Hepatocyte (in vitro differentiated cells): ENCODE measurements around the gene CRY2. TPM values are rescaled to one million over a fixed set of nuclear protein-coding genes. Genes with fewer than 3 reads are reported as not detected.
"Not testable (repeated sequence)": the region's sequence is repeated elsewhere in the genome, so short reads cannot be mapped to it uniquely, and the experiment has no call there.

Experiments
- DNase-seq: peaks from one replicate; pipeline ENCODE4 v3.0.0-alpha.2; 2016; ENCODE audit warnings: low spot score
- H2AFZ ChIP-seq: fragments of 200-600 bp; sonication (generic); 2 replicates; pipeline ENCODE4 v1.6.0; 2016; ENCODE audit warnings: antibody characterized with exemption, mild to moderate bottlenecking
- H3K27ac ChIP-seq: fragments of 200-600 bp; sonication (generic); 2 replicates; pipeline ENCODE4 v1.5.1; 2016; ENCODE audit warnings: mild to moderate bottlenecking
- H3K27me3 ChIP-seq: fragments of 200-600 bp; sonication (generic); 2 replicates; pipeline ENCODE4 v1.6.1; 2016
- H3K36me3 ChIP-seq: fragments of 200-600 bp; sonication (generic); replicated peaks from 2 replicates; pipeline ENCODE4 v1.5.1; 2016; ENCODE audit warnings: low read depth; ENCODE audit not compliant: insufficient read depth
- H3K4me1 ChIP-seq: fragments of 200-600 bp; sonication (generic); 2 replicates; pipeline ENCODE4 v1.5.1; 2016; ENCODE audit warnings: mild to moderate bottlenecking, moderate library complexity; ENCODE audit not compliant: insufficient read depth
- H3K4me2 ChIP-seq: fragments of 200-600 bp; sonication (generic); 2 replicates; pipeline ENCODE4 v1.6.0; 2016
- H3K4me3 ChIP-seq: fragments of 200-600 bp; sonication (generic); 2 replicates; pipeline ENCODE4 v1.5.1; 2016; ENCODE audit warnings: mild to moderate bottlenecking
- H3K79me2 ChIP-seq: fragments of 200-600 bp; sonication (generic); 2 replicates; pipeline ENCODE4 v1.6.0; 2017; ENCODE audit warnings: mild to moderate bottlenecking
- H3K9me2 ChIP-seq: fragments of 200-600 bp; sonication (generic); replicated peaks from 2 replicates; pipeline ENCODE4 v1.6.0; 2017; ENCODE audit warnings: mild to moderate bottlenecking; ENCODE audit not compliant: insufficient read depth
- H3K9me3 ChIP-seq: fragments of 200-600 bp; sonication (generic); 2 replicates; pipeline ENCODE4 v1.5.1; 2016; ENCODE audit warnings: low read depth, mild to moderate bottlenecking
- H4K20me1 ChIP-seq: fragments of 200-600 bp; sonication (generic); 2 replicates; pipeline ENCODE4 v1.6.0; 2016; ENCODE audit warnings: mild to moderate bottlenecking; ENCODE audit not compliant: insufficient read depth, poor library complexity, severe bottlenecking
- EZH2 ChIP-seq: fragments of 200-600 bp; sonication (generic); IDR thresholded peaks from 2 replicates; pipeline ENCODE4 v1.6.1; 2016; ENCODE audit warnings: antibody characterized with exemption, mild to moderate bottlenecking, borderline replicate concordance
- EZH2phosphoT487 ChIP-seq: fragments of 200-600 bp; sonication (generic); IDR thresholded peaks from one replicate; pipeline ENCODE4 v1.6.1; 2018; ENCODE audit warnings: antibody characterized with exemption, mild to moderate bottlenecking, low read depth, moderate library complexity; ENCODE audit not compliant: unreplicated experiment, severe bottlenecking
- WGBS: methylation state at CpG from one replicate; pipeline ENCODE4 v1.1.6; 2016; ENCODE audit warnings: low lambda C conversion rate; ENCODE audit errors: missing lambda C conversion rate; 5-methylcytosine and 5-hydroxymethylcytosine counted together
- polyA plus RNA-seq: library from polyadenylated mRNA; unstranded; fragments of >200 nt; fragmentation: Nextera tagmentation; extraction: Ambion mirVana; gene quantifications from 2 replicates; pipeline ENCODE4 v1.2.1, GENCODE V29; 2016
- total RNA-seq: library from RNA; depleted of rRNA; stranded (reverse); fragments of >200 nt; gene quantifications from 2 replicates; pipeline ENCODE4 v1.2.3, GENCODE V29; 2014
- TF ChIP-seq, protein P1 (sequence below): fragments of 200-600 bp; sonication (generic); IDR thresholded peaks from 2 replicates; pipeline ENCODE4 v1.5.1; 2016; ENCODE audit warnings: antibody characterized with exemption, mild to moderate bottlenecking; ENCODE audit not compliant: poor library complexity

CRY2 gene
- total and polyA plus RNA-seq, 2 experiments from 2014 or later: 23.8 to 27.6 TPM

DNA sequence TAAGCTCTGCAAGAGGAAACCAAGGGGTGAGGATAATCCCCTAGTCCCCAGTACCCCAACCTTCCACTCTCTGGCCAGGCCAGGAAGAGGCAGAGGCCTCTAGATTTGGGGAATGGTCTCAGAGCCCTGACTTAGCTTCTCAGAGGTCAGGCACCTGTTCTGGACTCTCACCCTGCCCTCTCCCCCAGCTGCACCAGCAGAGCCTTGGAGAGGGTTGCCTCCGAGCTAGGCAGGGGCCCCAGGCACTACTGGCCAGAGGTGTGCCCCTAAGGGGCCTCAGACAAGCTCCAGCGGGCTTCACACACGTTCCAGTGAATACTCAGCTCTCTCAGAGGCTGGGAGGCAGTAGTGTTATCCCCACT is 51.8 kb downstream of the CRY2 start:
- H4K20me1 ChIP-seq: no peaks in the 10 kb centered on the region
- no peaks in the 10 kb centered on the region for H3K9me2 ChIP-seq
- no peak overlapping the region for H2AFZ ChIP-seq
- H3K9me3 ChIP-seq: no peaks in the 10 kb centered on the region
- H3K27ac ChIP-seq: peak overlapping the region; percentile 77
- H3K4me1 ChIP-seq: peaks cover 6% of the 10 kb centered on the region
- H3K79me2 ChIP-seq: no peaks in the 10 kb centered on the region
- no peaks in the 10 kb centered on the region for H3K27me3 ChIP-seq
- TF ChIP-seq EZH2 (no peak), EZH2phosphoT487 (no peak)
- TF ChIP-seq, protein P1, sequence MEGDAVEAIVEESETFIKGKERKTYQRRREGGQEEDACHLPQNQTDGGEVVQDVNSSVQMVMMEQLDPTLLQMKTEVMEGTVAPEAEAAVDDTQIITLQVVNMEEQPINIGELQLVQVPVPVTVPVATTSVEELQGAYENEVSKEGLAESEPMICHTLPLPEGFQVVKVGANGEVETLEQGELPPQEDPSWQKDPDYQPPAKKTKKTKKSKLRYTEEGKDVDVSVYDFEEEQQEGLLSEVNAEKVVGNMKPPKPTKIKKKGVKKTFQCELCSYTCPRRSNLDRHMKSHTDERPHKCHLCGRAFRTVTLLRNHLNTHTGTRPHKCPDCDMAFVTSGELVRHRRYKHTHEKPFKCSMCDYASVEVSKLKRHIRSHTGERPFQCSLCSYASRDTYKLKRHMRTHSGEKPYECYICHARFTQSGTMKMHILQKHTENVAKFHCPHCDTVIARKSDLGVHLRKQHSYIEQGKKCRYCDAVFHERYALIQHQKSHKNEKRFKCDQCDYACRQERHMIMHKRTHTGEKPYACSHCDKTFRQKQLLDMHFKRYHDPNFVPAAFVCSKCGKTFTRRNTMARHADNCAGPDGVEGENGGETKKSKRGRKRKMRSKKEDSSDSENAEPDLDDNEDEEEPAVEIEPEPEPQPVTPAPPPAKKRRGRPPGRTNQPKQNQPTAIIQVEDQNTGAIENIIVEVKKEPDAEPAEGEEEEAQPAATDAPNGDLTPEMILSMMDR: no peak
- H3K4me2 ChIP-seq: peak overlapping the region; percentile 93
- WGBS: 15% methylated on average over 3 of the region's 3 CpGs
- H3K4me3 ChIP-seq: no peak overlapping the region
- no peaks in the 10 kb centered on the region for H3K36me3 ChIP-seq
- no peak for DNase-seq

DNA sequence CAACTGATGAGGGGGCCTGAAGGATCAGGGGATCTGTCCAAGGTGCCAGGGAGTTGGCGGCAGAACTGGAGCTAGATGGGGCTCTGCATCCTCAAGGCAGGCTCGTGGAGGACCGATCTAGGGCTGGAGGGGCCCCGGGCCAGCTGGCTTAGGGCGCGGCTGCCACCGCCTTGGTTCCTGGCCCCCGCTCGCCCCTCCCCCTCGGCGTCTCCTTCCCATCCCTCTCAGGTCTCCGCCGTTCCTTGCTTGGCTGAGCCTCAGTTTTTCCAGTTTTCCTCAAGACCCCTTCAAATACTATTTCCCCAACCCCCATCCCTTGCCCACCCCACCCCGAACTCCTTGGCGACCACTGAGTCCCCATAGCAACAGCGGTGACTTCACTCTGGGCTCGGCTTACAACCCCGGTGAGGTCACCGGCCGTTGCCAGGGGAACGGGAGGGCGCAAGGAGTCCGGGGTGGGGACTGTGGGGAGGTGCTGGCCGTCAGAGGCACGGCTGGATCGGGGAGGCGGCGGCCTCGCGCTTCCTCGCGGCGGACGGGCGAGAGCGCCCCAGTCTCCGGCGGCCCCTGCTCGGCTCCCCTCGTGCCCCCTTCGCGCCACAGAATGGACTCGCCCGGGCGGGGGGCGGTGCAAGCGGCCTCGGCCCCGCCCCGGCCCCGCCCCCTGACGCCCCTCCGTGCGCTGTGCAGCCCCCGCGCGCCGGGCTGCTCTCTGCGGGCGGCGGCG is 52.3 kb downstream of the CRY2 start:
- H3K9me2 ChIP-seq: no peaks in the 10 kb centered on the region
- H4K20me1 ChIP-seq: no peaks in the 10 kb centered on the region
- peak overlapping the region; percentile 21 for H3K4me3 ChIP-seq
- WGBS: under 1% methylated on average over 35 of the region's 62 CpGs
- peak; percentile 93 for DNase-seq
- peak overlapping the region; percentile 77 for H3K27ac ChIP-seq
- peaks cover 6% of the 10 kb centered on the region for H3K4me1 ChIP-seq
- no peaks in the 10 kb centered on the region for H3K36me3 ChIP-seq
- TF ChIP-seq EZH2: no peak
- no peak for TF ChIP-seq EZH2phosphoT487
- TF ChIP-seq, protein P1: no peak
- peak overlapping the region; percentile 25 for H2AFZ ChIP-seq
- no peaks in the 10 kb centered on the region for H3K79me2 ChIP-seq
- H3K27me3 ChIP-seq: no peaks in the 10 kb centered on the region
- no peaks in the 10 kb centered on the region for H3K9me3 ChIP-seq
- H3K4me2 ChIP-seq: peak overlapping the region; percentile 93

DNA sequence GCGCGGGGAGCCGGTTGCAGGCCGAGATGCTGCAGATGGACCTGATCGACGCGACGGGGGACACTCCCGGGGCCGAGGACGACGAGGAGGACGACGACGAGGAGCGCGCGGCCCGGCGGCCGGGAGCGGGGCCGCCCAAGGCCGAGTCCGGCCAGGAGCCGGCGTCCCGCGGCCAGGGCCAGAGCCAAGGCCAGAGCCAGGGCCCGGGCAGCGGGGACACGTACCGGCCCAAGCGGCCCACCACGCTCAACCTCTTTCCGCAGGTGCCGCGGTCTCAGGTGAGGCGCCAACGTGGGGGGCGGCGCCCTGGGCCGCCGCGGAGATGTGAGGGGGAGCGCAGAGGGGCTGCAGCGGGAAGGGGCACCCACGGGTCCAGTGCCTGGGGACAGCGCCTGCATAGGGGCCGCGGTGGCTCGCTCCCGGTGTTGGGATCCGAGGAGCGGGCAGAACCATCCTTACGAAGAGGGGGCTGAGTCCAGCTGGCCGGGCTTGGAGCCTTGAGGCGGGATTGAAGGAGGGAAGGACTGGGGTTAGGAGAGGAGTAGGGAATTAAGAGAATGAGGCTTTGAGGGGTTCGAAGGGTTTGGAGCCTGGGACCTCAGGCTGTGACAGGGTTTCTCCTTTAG is 53.0 kb downstream of the CRY2 start:
- H3K9me2 ChIP-seq, H3K9me3 ChIP-seq, H3K4me1 ChIP-seq, DNase-seq, H3K27ac ChIP-seq, H4K20me1 ChIP-seq, H3K79me2 ChIP-seq, H3K27me3 ChIP-seq, H3K36me3 ChIP-seq: not testable (repeated sequence)
- WGBS: 5% methylated on average over 25 of the region's 59 CpGs
- peak overlapping the region; percentile 25 for H2AFZ ChIP-seq
- peak overlapping the region; percentile 93 for H3K4me2 ChIP-seq
- H3K4me3 ChIP-seq: peak overlapping the region; percentile 21

DNA sequence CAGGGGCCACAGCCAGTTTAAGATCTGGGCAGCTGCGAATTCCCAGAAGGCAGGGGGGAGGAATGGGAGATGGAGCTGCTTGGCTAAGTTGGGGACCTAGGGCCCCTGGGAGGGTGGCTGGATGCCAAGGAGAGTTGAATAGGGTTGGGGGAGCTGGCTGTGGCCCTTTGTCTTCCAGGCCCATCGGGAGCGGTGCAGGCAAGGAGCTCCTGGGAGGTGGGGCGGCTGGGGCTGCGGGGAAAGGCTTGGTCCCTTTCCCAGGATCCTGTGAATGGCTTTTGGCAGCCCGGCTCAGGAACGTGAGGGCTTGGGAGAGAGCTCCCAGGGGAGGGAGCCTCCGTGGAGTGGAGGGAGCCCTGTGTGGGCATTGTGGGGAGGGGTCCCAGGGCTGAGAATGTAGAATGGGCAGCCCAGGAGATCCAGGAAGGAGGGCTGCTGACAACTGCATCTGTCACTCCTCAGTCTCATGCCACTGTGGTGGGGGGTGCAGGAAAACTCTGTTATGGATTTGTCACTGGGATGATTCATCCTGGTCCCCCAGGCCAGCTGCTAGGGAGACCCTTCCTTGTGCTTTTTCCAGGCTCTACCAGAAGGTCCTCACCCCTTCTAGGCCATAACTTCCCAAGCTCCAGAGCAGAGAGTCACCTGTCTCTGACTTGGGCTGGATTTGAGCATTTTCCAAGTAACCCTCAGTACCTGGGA is 53.8 kb downstream of the CRY2 start:
- Histone ChIP-seq H3K9me3 (no peaks in the 10 kb centered on the region), H3K36me3 (no peaks in the 10 kb centered on the region), H3K4me1 (peaks cover 6% of the 10 kb centered on the region), H3K27me3 (no peaks in the 10 kb centered on the region), H3K79me2 (no peaks in the 10 kb centered on the region), H3K27ac (no peak overlapping the region), H4K20me1 (no peaks in the 10 kb centered on the region), H3K4me2 (peak overlapping the region; percentile 93), H3K9me2 (no peaks in the 10 kb centered on the region), H3K4me3 (peak overlapping the region; percentile 21), H2AFZ (no peak overlapping the region)
- DNase-seq: no peak
- 50% methylated on average over 7 of the region's 8 CpGs for WGBS
- TF ChIP-seq EZH2 (no peak), EZH2phosphoT487 (no peak)
- TF ChIP-seq, protein P1: no peak
